Prostate gland (tissue), 2 donors: ENCODE results near the gene INTS4.
"Not testable (repeated sequence)": the region's sequence is repeated elsewhere in the genome, so short reads cannot be mapped to it uniquely, and the experiment has no call there.

Experiments
- CTCF ChIP-seq, 4 experiments: fragments of 200-600 bp in 2 of 4; fragments of 450-650 bp in 2 of 4; sonication (generic) in 2 of 4; IDR thresholded peaks; 1 replicate in 3 of 4; 2 replicates in 1 of 4; pipeline ENCODE4 v1.5.1; 2016 to 2019; ENCODE audit warnings: antibody characterized with exemption in 4 of 4, mild to moderate bottlenecking in 2 of 4, moderate library complexity in 2 of 4
- POLR2A ChIP-seq: fragments of 450-650 bp; IDR thresholded peaks from one replicate; pipeline ENCODE4 v1.6.1; 2016; ENCODE audit warnings: antibody characterized with exemption, mild to moderate bottlenecking
- POLR2AphosphoS5 ChIP-seq: sonication (generic); formaldehyde crosslinking; IDR thresholded peaks from one replicate; pipeline ENCODE4 v1.6.1; 2017; ENCODE audit warnings: antibody characterized with exemption

GRCh38 chr11:77861444-77861843 lies 133.0 kb downstream of the INTS4 start:
- TF ChIP-seq CTCF (IDR thresholded peaks at IDR 0.05); POLR2A; POLR2AphosphoS5: not testable (repeated sequence)
